WTC11 (cell line): ENCODE data around the gene SMAD6. TPM values are rescaled to one million over a fixed set of nuclear protein-coding genes. Genes with fewer than 3 reads are reported as not detected.

Experiments used
- ATAC-seq: fragments of 200-7000 bp; cut with Tn5 transposase; 2 replicates; pipeline ENCODE4 v1.10.0; 2021; ENCODE audit warnings: mild to moderate bottlenecking, moderate library complexity
- CTCF ChIA-PET: fragments of 300-600 bp; sonication (Branson Sonifier 250); formaldehyde crosslinking; loops from one replicate; lab custom pipeline; 2021; ENCODE audit warnings: antibody characterized with exemption; lab: Charles Lee
- POLR2A ChIA-PET: fragments of 350-600 bp; sonication (Branson Sonifier 250); formaldehyde crosslinking; loops from one replicate; lab custom pipeline; 2021; ENCODE audit warnings: antibody characterized with exemption; lab: Charles Lee
- DNase-seq: peaks from one replicate; pipeline ENCODE4 v3.0.0; 2021; ENCODE audit warnings: low spot score
- H3K27ac Mint-ChIP-seq: 2 replicates; pipeline ENCODE4 v1.8.0; 2021; ENCODE audit warnings: mixed read lengths
- H3K27me3 Mint-ChIP-seq: 2 replicates; pipeline ENCODE4 v1.8.0; 2021; ENCODE audit warnings: low read depth, mild to moderate bottlenecking, moderate library complexity, mixed read lengths
- H3K36me3 Mint-ChIP-seq: 2 replicates; pipeline ENCODE4 v1.8.0; 2021; ENCODE audit warnings: mixed read lengths
- H3K4me1 Mint-ChIP-seq: 2 replicates; pipeline ENCODE4 v1.8.0; 2022; ENCODE audit warnings: mixed read lengths
- H3K4me3 Mint-ChIP-seq: 2 replicates; pipeline ENCODE4 v1.8.0; 2021; ENCODE audit warnings: mild to moderate bottlenecking, moderate library complexity, mixed read lengths
- H3K9me3 Mint-ChIP-seq: 2 replicates; pipeline ENCODE4 v1.8.0; 2021; ENCODE audit warnings: mixed read lengths
- ATF1 ChIP-seq: sonication (generic); formaldehyde crosslinking; IDR thresholded peaks from 2 replicates; pipeline ENCODE4 v1.8.1; 2023; ENCODE audit warnings: mild to moderate bottlenecking, moderate library complexity, missing genetic modification reagents
- ELF4 ChIP-seq: sonication (generic); formaldehyde crosslinking; IDR thresholded peaks from 2 replicates; pipeline ENCODE4 v1.8.1; 2022; ENCODE audit warnings: low read depth, mild to moderate bottlenecking, moderate library complexity, missing genetic modification reagents
- ESRRA ChIP-seq: sonication (generic); formaldehyde crosslinking; IDR thresholded peaks from 2 replicates; pipeline ENCODE4 v1.8.1; 2022; ENCODE audit warnings: mild to moderate bottlenecking, missing genetic modification reagents, borderline replicate concordance
- ETV6 ChIP-seq: sonication (generic); formaldehyde crosslinking; IDR thresholded peaks from 2 replicates; pipeline ENCODE4 v1.8.1; 2022; ENCODE audit warnings: mild to moderate bottlenecking, missing genetic modification reagents
- GRHL2 ChIP-seq: fragments of 250-450 bp; sonication (Bioruptor Pico); IDR thresholded peaks from 2 replicates; pipeline ENCODE4 v1.8.0; 2022; ENCODE audit warnings: mild to moderate bottlenecking, moderate library complexity; ENCODE audit not compliant: insufficient replicate concordance, severe bottlenecking
- GTF2I ChIP-seq: fragments of 250-450 bp; sonication (Bioruptor Pico); conservative IDR thresholded peaks from 2 replicates; pipeline ENCODE4 v1.4.0; 2021; ENCODE audit warnings: mild to moderate bottlenecking
- JAZF1 ChIP-seq: fragments of 250-450 bp; sonication (Bioruptor Pico); IDR thresholded peaks from 2 replicates; pipeline ENCODE4 v1.9.0; 2021; ENCODE audit warnings: moderate library complexity, mild to moderate bottlenecking, inconsistent platforms
- KAT7 ChIP-seq: sonication (generic); formaldehyde crosslinking; IDR thresholded peaks from 2 replicates; pipeline ENCODE4 v1.8.1; 2023; ENCODE audit warnings: missing genetic modification reagents, mild to moderate bottlenecking, borderline replicate concordance
- PRDM15 ChIP-seq: sonication (generic); formaldehyde crosslinking; IDR thresholded peaks from 2 replicates; pipeline ENCODE4 v1.8.0; 2022; ENCODE audit warnings: missing genetic modification reagents
- SMAD4 ChIP-seq: sonication (generic); formaldehyde crosslinking; IDR thresholded peaks from 2 replicates; pipeline ENCODE4 v1.8.0; 2022; ENCODE audit warnings: mild to moderate bottlenecking, missing genetic modification reagents
- SP1 ChIP-seq: sonication (generic); formaldehyde crosslinking; conservative IDR thresholded peaks from 2 replicates; pipeline ENCODE4 v1.8.1; 2022; ENCODE audit warnings: missing genetic modification reagents
- TCF7 ChIP-seq: sonication (generic); formaldehyde crosslinking; IDR thresholded peaks from 2 replicates; pipeline ENCODE4 v1.8.0; 2022; ENCODE audit warnings: mild to moderate bottlenecking, low read depth, missing genetic modification reagents, moderate library complexity
- ZBTB21 ChIP-seq: sonication (generic); formaldehyde crosslinking; IDR thresholded peaks from 2 replicates; pipeline ENCODE4 v1.8.1; 2023; ENCODE audit warnings: mild to moderate bottlenecking, missing genetic modification reagents, borderline replicate concordance
- ZNF317 ChIP-seq: sonication (generic); formaldehyde crosslinking; IDR thresholded peaks from 2 replicates; pipeline ENCODE4 v1.8.1; 2023; ENCODE audit warnings: low read depth, mild to moderate bottlenecking, moderate library complexity, missing genetic modification reagents, borderline replicate concordance
- ZNF671 ChIP-seq: fragments of 250-450 bp; sonication (Bioruptor Pico); IDR thresholded peaks from 2 replicates; pipeline ENCODE4 v1.8.0; 2021; ENCODE audit warnings: mild to moderate bottlenecking
- total RNA-seq: library from RNA; stranded (reverse); gene quantifications from 3 replicates; pipeline ENCODE4 v1.2.3, GENCODE V29; 2021
- TF ChIP-seq, protein P1 (sequence below): fragments of 250-450 bp; sonication (Bioruptor Pico); IDR thresholded peaks from 2 replicates; pipeline ENCODE4 v1.9.0; 2021; ENCODE audit warnings: mild to moderate bottlenecking, borderline replicate concordance
- TF ChIP-seq, protein P2 (sequence below): sonication (generic); formaldehyde crosslinking; IDR thresholded peaks from 2 replicates; pipeline ENCODE4 v1.8.0; 2022; ENCODE audit warnings: mild to moderate bottlenecking, missing genetic modification reagents

The SMAD6 gene
- total RNA-seq, 1 experiment from 2014 or later: 13.9 TPM

- no peaks in the 10 kb centered on the region for H3K27me3 Mint-ChIP-seq
- H3K4me1 Mint-ChIP-seq: peaks cover 49% of the 10 kb centered on the region
- DNase-seq (no peak), ATAC-seq (no peak)
- H3K27ac Mint-ChIP-seq: no peak overlapping the region
- H3K9me3 Mint-ChIP-seq: no peaks in the 10 kb centered on the region
- TF ChIP-seq ETV6 (no peak), SP1 (CRISPR knock-in tag) (no peak), GTF2I (no peak), JAZF1 (CRISPR knock-in tag) (no peak), TCF7 (CRISPR knock-in tag) (no peak), ELF4 (CRISPR knock-in tag) (no peak), ZBTB21 (no peak), KAT7 (no peak), ZNF317 (CRISPR knock-in tag) (no peak), GRHL2 (CRISPR knock-in tag) (no peak), ESRRA (CRISPR knock-in tag) (no peak), SMAD4 (CRISPR knock-in tag) (no peak)
- TF ChIP-seq, protein P1, sequence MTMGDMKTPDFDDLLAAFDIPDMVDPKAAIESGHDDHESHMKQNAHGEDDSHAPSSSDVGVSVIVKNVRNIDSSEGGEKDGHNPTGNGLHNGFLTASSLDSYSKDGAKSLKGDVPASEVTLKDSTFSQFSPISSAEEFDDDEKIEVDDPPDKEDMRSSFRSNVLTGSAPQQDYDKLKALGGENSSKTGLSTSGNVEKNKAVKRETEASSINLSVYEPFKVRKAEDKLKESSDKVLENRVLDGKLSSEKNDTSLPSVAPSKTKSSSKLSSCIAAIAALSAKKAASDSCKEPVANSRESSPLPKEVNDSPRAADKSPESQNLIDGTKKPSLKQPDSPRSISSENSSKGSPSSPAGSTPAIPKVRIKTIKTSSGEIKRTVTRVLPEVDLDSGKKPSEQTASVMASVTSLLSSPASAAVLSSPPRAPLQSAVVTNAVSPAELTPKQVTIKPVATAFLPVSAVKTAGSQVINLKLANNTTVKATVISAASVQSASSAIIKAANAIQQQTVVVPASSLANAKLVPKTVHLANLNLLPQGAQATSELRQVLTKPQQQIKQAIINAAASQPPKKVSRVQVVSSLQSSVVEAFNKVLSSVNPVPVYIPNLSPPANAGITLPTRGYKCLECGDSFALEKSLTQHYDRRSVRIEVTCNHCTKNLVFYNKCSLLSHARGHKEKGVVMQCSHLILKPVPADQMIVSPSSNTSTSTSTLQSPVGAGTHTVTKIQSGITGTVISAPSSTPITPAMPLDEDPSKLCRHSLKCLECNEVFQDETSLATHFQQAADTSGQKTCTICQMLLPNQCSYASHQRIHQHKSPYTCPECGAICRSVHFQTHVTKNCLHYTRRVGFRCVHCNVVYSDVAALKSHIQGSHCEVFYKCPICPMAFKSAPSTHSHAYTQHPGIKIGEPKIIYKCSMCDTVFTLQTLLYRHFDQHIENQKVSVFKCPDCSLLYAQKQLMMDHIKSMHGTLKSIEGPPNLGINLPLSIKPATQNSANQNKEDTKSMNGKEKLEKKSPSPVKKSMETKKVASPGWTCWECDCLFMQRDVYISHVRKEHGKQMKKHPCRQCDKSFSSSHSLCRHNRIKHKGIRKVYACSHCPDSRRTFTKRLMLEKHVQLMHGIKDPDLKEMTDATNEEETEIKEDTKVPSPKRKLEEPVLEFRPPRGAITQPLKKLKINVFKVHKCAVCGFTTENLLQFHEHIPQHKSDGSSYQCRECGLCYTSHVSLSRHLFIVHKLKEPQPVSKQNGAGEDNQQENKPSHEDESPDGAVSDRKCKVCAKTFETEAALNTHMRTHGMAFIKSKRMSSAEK (CRISPR knock-in tag): no peak
- TF ChIP-seq, protein P2, sequence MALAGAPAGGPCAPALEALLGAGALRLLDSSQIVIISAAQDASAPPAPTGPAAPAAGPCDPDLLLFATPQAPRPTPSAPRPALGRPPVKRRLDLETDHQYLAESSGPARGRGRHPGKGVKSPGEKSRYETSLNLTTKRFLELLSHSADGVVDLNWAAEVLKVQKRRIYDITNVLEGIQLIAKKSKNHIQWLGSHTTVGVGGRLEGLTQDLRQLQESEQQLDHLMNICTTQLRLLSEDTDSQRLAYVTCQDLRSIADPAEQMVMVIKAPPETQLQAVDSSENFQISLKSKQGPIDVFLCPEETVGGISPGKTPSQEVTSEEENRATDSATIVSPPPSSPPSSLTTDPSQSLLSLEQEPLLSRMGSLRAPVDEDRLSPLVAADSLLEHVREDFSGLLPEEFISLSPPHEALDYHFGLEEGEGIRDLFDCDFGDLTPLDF (CRISPR knock-in tag): no peak
- H3K36me3 Mint-ChIP-seq: no peaks in the 10 kb centered on the region
- CTCF ChIA-PET: interaction anchor here (0.7 kb wide), 1 partner anchor 36 kb away, joined by 3 read pairs; no protein-coding TSS in a partner anchor
- POLR2A ChIA-PET: no interaction called here
- no peak overlapping the region for H3K4me3 Mint-ChIP-seq
Observed at GRCh38 chr15:66743204-66743603, 41.2 kb downstream of the SMAD6 start.

DNA sequence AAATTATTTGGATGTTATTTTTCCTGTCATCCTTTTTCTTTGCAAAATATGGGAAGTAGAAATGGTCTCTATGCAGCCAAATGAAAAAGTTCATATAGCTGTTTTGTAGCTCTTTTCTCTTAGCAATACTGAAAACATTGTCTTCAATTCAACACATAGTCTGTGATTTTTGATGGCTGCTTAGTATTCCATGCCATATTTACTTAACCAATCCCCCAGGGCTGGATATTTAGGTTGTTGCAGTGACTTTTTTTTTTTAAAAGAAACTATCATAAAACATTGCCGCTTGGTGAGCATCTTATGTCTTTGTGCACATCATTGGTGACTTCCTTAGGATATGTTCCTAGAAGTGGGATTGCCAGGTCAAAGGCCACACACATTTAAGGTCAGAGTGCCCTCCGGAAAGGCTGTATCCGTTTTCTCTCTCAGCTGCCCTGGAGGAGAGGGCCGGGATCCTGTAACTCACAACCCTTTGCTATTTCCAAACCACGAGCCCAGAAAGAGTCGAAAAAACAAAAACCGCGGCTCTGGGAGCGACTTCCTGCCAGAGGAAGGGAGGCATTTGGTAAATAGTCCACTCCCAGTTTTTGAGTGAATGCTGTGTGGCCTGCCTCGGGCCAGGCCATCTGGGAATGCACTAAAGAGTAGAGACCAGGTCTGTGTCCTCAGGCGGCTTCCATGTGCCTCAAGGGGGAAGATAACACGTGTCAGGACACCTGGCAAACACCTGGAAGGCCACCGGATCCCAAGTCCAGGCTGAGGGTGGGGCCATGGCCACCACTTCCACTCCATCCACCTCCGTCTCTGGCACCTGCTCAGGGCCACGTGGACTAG is 41.9 kb downstream of the SMAD6 start:
- ChIA-PET POLR2A (no interaction called here), CTCF (interaction anchor here (0.7 kb wide), 1 partner anchor 36 kb away, joined by 3 read pairs; no protein-coding TSS in a partner anchor)
- ATAC-seq (no peak), DNase-seq (no peak)
- H3K4me3 Mint-ChIP-seq: no peak overlapping the region
- TF ChIP-seq ATF1 (CRISPR knock-in tag) (no peak), ZNF671 (no peak), KAT7 (no peak), PRDM15 (CRISPR knock-in tag) (peak; percentile 55; the same call in 1 of the 2 replicates)
- peaks cover 56% of the 10 kb centered on the region for H3K4me1 Mint-ChIP-seq
- H3K36me3 Mint-ChIP-seq: no peaks in the 10 kb centered on the region
- no peaks in the 10 kb centered on the region for H3K9me3 Mint-ChIP-seq
- H3K27me3 Mint-ChIP-seq: no peaks in the 10 kb centered on the region
- H3K27ac Mint-ChIP-seq: peak overlapping the region; percentile 97
